GM19372 (cell line): ENCODE measurements around the gene PCDHA8.
"Not testable (repeated sequence)": the region's sequence is repeated elsewhere in the genome, so short reads cannot be mapped to it uniquely, and the experiment has no call there.

ENCODE experiments used
- ATAC-seq: cut with Tn5 transposase; IDR thresholded peaks from one replicate; pipeline ENCODE4 v1.9.1; 2021; ENCODE audit warnings: mild to moderate bottlenecking, low read depth, moderate library complexity; ENCODE audit not compliant: unreplicated experiment

PCDHA8 gene

GRCh38 chr5:140840978-140841962 lies at the start of gene PCDHA8:
PCDHA8 (plus strand) TSS chr5:140841187; CDS start chr5:140841322, 135 bp downstream.
- no peak for ATAC-seq

- no peak for ATAC-seq
Observed at GRCh38 chr5:140794595-140795258, 46.3 kb upstream of the PCDHA8 start, which contains the start of gene PCDHA2. PCDHA2 (plus strand) TSS chr5:140794852.

GRCh38 chr5:140795259-140795641 lies 45.7 kb upstream of the PCDHA8 start:
- ATAC-seq, result no peak

- not testable (repeated sequence) for ATAC-seq
Observed at GRCh38 chr5:140796072-140796717, 44.8 kb upstream of the PCDHA8 start.

GRCh38 chr5:140796718-140797095 lies 44.3 kb upstream of the PCDHA8 start:
- no peak for ATAC-seq

GRCh38 chr5:140800816-140801493 lies 40.0 kb upstream of the PCDHA8 start, which contains the start of gene PCDHA3:
PCDHA3 (plus strand) TSS chr5:140801057.
- ATAC-seq, result no peak

- no peak for ATAC-seq
Observed at GRCh38 chr5:140801494-140801841, 39.5 kb upstream of the PCDHA8 start.

- not testable (repeated sequence) for ATAC-seq
Observed at GRCh38 chr5:140802381-140802780, 38.6 kb upstream of the PCDHA8 start.

- no peak for ATAC-seq
Observed at GRCh38 chr5:140802781-140803271, 38.2 kb upstream of the PCDHA8 start.

GRCh38 chr5:140806834-140807775 lies 33.9 kb upstream of the PCDHA8 start, which contains the start of gene PCDHA4:
PCDHA4 (plus strand) TSS chr5:140807068.
- no peak for ATAC-seq

GRCh38 chr5:140808241-140808888 lies 32.6 kb upstream of the PCDHA8 start:
- ATAC-seq, result not testable (repeated sequence)

GRCh38 chr5:140808889-140809291 lies 32.1 kb upstream of the PCDHA8 start:
- no peak for ATAC-seq

- no peak for ATAC-seq
Observed at GRCh38 chr5:140821375-140822280, 19.4 kb upstream of the PCDHA8 start, which contains the start of gene PCDHA5. PCDHA5 (plus strand) TSS chr5:140821613.

GRCh38 chr5:140822281-140822629 lies 18.7 kb upstream of the PCDHA8 start:
- no peak for ATAC-seq

- ATAC-seq, result not testable (repeated sequence)
Observed at GRCh38 chr5:140822969-140823368, 18.0 kb upstream of the PCDHA8 start.

GRCh38 chr5:140823475-140823874 lies 17.5 kb upstream of the PCDHA8 start:
- no peak for ATAC-seq

- ATAC-seq, result no peak
Observed at GRCh38 chr5:140827704-140828361, 13.2 kb upstream of the PCDHA8 start, which contains the start of gene PCDHA6. PCDHA6 (plus strand) TSS chr5:140827960; CDS start chr5:140828092, 132 bp downstream.
